Tibial nerve (tissue), 3 donors: Measurements from ENCODE around the gene DGLUCY.

Experiments
- CTCF ChIP-seq, 5 experiments: fragments of 200-600 bp in 3 of 5; fragments of 450-650 bp in 2 of 5; sonication (generic) in 3 of 5; IDR thresholded peaks; one replicate each; pipeline ENCODE4 v1.5.1; 2016 to 2019; ENCODE audit warnings: antibody characterized with exemption in 5 of 5, mild to moderate bottlenecking in 3 of 5, moderate library complexity in 2 of 5
- POLR2A ChIP-seq, 2 donors: fragments of 450-650 bp; IDR thresholded peaks; one replicate each; pipeline ENCODE4 v1.6.1; 2017; ENCODE audit warnings: antibody characterized with exemption in 2 of 2, mild to moderate bottlenecking in 2 of 2, moderate library complexity in 2 of 2

- TF ChIP-seq POLR2A (IDR thresholded peaks at IDR 0.05) (no peak), CTCF (IDR thresholded peaks at IDR 0.05) (no peak)
Observed at GRCh38 chr14:91263329-91263728, 149.5 kb downstream of the DGLUCY start.
